ENCODE measurements around the gene OOEP.

The OOEP gene

GRCh38 chr6:73400656-73401055, 31.0 kb upstream of the OOEP start:
- no peak overlapping the region for H3K4me3 ChIP-seq (ENCODE audit: low read length)
- H3K9me2 ChIP-seq (replicated peaks; ENCODE audit: control insufficient read depth, low read length): no peaks in the 10 kb centered on the region
- no peaks in the 10 kb centered on the region for H3K4me1 ChIP-seq (ENCODE audit: control insufficient read depth, low read length)
- H3K36me3 ChIP-seq (ENCODE audit: control insufficient read depth, low read length): no peaks in the 10 kb centered on the region
- H3K4me2 ChIP-seq (ENCODE audit: low read length): no peak overlapping the region
- H3F3A ChIP-seq (ENCODE audit: control insufficient read depth, insufficient read depth): no peaks in the 10 kb centered on the region
- no peaks in the 10 kb centered on the region for H4K20me1 ChIP-seq (ENCODE audit: control insufficient read depth, insufficient read depth, low read depth, low read length)
- H3K27ac ChIP-seq (ENCODE audit: low read depth, low read length): no peak overlapping the region
- no peaks in the 10 kb centered on the region for H3K79me2 ChIP-seq (ENCODE audit: control insufficient read depth, low read length)
- no peaks in the 10 kb centered on the region for H3K27me3 ChIP-seq (ENCODE audit: control insufficient read depth, low read length)
- H3K9me3 ChIP-seq (ENCODE audit: control insufficient read depth, insufficient read depth, low read length): no peaks in the 10 kb centered on the region
- TF ChIP-seq EZH2phosphoT487 (IDR thresholded peaks at IDR 0.05; ENCODE audit: borderline replicate concordance, low read length): no peak
- TF ChIP-seq, protein P1, sequence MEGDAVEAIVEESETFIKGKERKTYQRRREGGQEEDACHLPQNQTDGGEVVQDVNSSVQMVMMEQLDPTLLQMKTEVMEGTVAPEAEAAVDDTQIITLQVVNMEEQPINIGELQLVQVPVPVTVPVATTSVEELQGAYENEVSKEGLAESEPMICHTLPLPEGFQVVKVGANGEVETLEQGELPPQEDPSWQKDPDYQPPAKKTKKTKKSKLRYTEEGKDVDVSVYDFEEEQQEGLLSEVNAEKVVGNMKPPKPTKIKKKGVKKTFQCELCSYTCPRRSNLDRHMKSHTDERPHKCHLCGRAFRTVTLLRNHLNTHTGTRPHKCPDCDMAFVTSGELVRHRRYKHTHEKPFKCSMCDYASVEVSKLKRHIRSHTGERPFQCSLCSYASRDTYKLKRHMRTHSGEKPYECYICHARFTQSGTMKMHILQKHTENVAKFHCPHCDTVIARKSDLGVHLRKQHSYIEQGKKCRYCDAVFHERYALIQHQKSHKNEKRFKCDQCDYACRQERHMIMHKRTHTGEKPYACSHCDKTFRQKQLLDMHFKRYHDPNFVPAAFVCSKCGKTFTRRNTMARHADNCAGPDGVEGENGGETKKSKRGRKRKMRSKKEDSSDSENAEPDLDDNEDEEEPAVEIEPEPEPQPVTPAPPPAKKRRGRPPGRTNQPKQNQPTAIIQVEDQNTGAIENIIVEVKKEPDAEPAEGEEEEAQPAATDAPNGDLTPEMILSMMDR (IDR thresholded peaks at IDR 0.05; ENCODE audit: low read depth, low read length, poor library complexity, severe bottlenecking): no peak

GRCh38 chr6:73395875-73396274, 26.2 kb upstream of the OOEP start:
- Histone ChIP-seq H4K20me1 (ENCODE audit: control insufficient read depth, insufficient read depth, low read depth, low read length) (no peaks in the 10 kb centered on the region), H3K9me3 (ENCODE audit: control insufficient read depth, insufficient read depth, low read length) (no peaks in the 10 kb centered on the region), H3F3A (ENCODE audit: control insufficient read depth, insufficient read depth) (no peaks in the 10 kb centered on the region), H3K4me3 (ENCODE audit: low read length) (no peak overlapping the region), H3K79me2 (ENCODE audit: control insufficient read depth, low read length) (no peaks in the 10 kb centered on the region), H3K36me3 (ENCODE audit: control insufficient read depth, low read length) (no peaks in the 10 kb centered on the region), H3K4me2 (ENCODE audit: low read length) (0 out of 2 replicates have a peak overlapping the region, but pooled peaks have one; percentile 12), H3K27ac (ENCODE audit: low read depth, low read length) (no peak overlapping the region), H3K4me1 (ENCODE audit: control insufficient read depth, low read length) (no peaks in the 10 kb centered on the region), H3K9me2 (replicated peaks; ENCODE audit: control insufficient read depth, low read length) (no peaks in the 10 kb centered on the region), H3K27me3 (ENCODE audit: control insufficient read depth, low read length) (no peaks in the 10 kb centered on the region)
- TF ChIP-seq EZH2phosphoT487 (IDR thresholded peaks at IDR 0.05; ENCODE audit: borderline replicate concordance, low read length): no peak
- TF ChIP-seq, protein P1 (IDR thresholded peaks at IDR 0.05; ENCODE audit: low read depth, low read length, poor library complexity, severe bottlenecking): no peak

DNA sequence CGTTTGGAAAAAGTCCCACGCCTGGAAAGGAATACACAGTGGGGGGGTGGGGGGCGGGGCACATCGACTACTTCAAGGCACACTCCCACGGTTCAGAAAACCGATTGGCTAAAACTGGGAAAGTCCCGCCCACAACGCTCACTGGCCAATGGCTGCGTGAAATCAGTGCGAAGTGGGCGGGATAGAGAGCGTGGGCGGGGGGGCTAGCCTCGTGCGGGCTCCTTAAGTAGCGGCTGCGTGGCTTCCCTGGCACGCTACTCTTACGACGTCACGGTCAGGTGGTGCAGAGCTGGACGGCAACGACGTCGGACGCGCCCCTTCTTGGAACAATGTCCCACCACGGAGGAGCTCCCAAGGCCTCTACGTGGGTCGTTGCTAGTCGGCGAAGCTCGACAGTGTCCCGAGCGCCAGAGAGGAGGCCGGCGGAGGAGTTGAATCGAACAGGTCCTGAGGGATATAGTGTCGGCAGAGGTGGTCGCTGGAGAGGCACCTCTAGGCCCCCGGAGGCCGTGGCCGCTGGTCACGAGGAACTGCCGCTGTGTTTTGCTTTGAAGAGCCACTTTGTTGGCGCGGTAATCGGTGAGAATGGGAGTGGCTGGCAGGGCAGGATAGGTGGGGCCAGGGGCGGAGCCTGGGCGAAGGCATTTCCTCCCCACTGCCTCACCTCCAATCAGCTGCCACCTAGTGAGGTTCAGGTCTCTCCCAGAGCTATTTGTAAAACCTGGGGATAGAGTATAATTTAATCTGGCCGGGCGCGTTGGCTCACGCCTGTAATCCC, 25.1 kb upstream of the OOEP start, which contains the start of gene DDX43:
Gene DDX43 (plus strand): TSS at position 252 of the 778 bp plus-strand sequence. CDS start 78 bp downstream, at position 330.
- TF ChIP-seq, protein P1 (IDR thresholded peaks at IDR 0.05; ENCODE audit: low read depth, low read length, poor library complexity, severe bottlenecking): no peak
- no peak for TF ChIP-seq EZH2phosphoT487 (IDR thresholded peaks at IDR 0.05; ENCODE audit: borderline replicate concordance, low read length)
- Histone ChIP-seq H3K79me2 (ENCODE audit: control insufficient read depth, low read length) (no peaks in the 10 kb centered on the region), H3K27me3 (ENCODE audit: control insufficient read depth, low read length) (peaks cover 2% of the 10 kb centered on the region; the same call in 1 of the 2 replicates), H3K4me1 (ENCODE audit: control insufficient read depth, low read length) (no peaks in the 10 kb centered on the region), H3K36me3 (ENCODE audit: control insufficient read depth, low read length) (no peaks in the 10 kb centered on the region), H3K4me3 (ENCODE audit: low read length) (peak within 1 kb of the TSS; percentile 76), H3K4me2 (ENCODE audit: low read length) (peak within 1 kb of the TSS; percentile 75), H3K9me2 (replicated peaks; ENCODE audit: control insufficient read depth, low read length) (no peaks in the 10 kb centered on the region), H4K20me1 (ENCODE audit: control insufficient read depth, insufficient read depth, low read depth, low read length) (no peaks in the 10 kb centered on the region), H3K27ac (ENCODE audit: low read depth, low read length) (peak within 1 kb of the TSS; percentile 38; the same call in 1 of the 2 replicates), H3F3A (ENCODE audit: control insufficient read depth, insufficient read depth) (no peaks in the 10 kb centered on the region), H3K9me3 (ENCODE audit: control insufficient read depth, insufficient read depth, low read length) (no peaks in the 10 kb centered on the region)
